Mucosa of stomach (tissue), 1 donor: ENCODE results near the gene EYS.
"Not testable (repeated sequence)": the region's sequence is repeated elsewhere in the genome, so short reads cannot be mapped to it uniquely, and the experiment has no call there.

ENCODE experiments used
- H3K27me3 ChIP-seq: one replicate; pipeline ENCODE4 v1.7.0; 2013; ENCODE audit warnings: mild to moderate bottlenecking, low read length; ENCODE audit not compliant: control insufficient read depth, insufficient read depth
- H3K36me3 ChIP-seq: one replicate; pipeline ENCODE4 v1.7.0; 2013; ENCODE audit warnings: low read length; ENCODE audit not compliant: control insufficient read depth, insufficient read depth
- H3K4me1 ChIP-seq: one replicate; pipeline ENCODE4 v1.7.0; 2013; ENCODE audit warnings: mild to moderate bottlenecking, low read length; ENCODE audit not compliant: control insufficient read depth, insufficient read depth
- H3K4me3 ChIP-seq: one replicate; pipeline ENCODE4 v1.7.0; 2013; ENCODE audit warnings: low read length
- H3K9ac ChIP-seq: one replicate; pipeline ENCODE4 v1.7.0; 2013; ENCODE audit warnings: mild to moderate bottlenecking, low read length, moderate library complexity
- H3K9me3 ChIP-seq: one replicate; pipeline ENCODE4 v1.7.0; 2013; ENCODE audit warnings: mild to moderate bottlenecking, low read length, moderate library complexity; ENCODE audit not compliant: control insufficient read depth
- donor health status: Pancreatic carcinoma.

The EYS gene

GRCh38 chr6:63743691-63744090 lies 1963.3 kb downstream of the EYS start:
- H3K9ac ChIP-seq = no peak overlapping the region
- H3K27me3 ChIP-seq = no peaks in the 10 kb centered on the region
- H3K4me3 ChIP-seq = no peak overlapping the region
- H3K36me3 ChIP-seq = no peaks in the 10 kb centered on the region
- H3K9me3 ChIP-seq = no peaks in the 10 kb centered on the region
- peaks cover 19% of the 10 kb centered on the region for H3K4me1 ChIP-seq

- H3K36me3 ChIP-seq = no peaks in the 10 kb centered on the region
- no peak overlapping the region for H3K9ac ChIP-seq
- H3K27me3 ChIP-seq = no peaks in the 10 kb centered on the region
- peaks cover 19% of the 10 kb centered on the region for H3K4me1 ChIP-seq
- H3K4me3 ChIP-seq = no peak overlapping the region
- H3K9me3 ChIP-seq = no peaks in the 10 kb centered on the region
Measured at GRCh38 chr6:63742060-63742459, 1965.0 kb downstream of the EYS start.

- H3K9me3 ChIP-seq = no peaks in the 10 kb centered on the region
- peaks cover 19% of the 10 kb centered on the region for H3K4me1 ChIP-seq
- no peaks in the 10 kb centered on the region for H3K36me3 ChIP-seq
- no peak overlapping the region for H3K4me3 ChIP-seq
- H3K27me3 ChIP-seq = no peaks in the 10 kb centered on the region
- H3K9ac ChIP-seq = no peak overlapping the region
Measured at GRCh38 chr6:63740709-63741108, 1966.3 kb downstream of the EYS start.

GRCh38 chr6:63739094-63739687 lies 1967.8 kb downstream of the EYS start:
- Histone ChIP-seq H3K4me3 (no peak overlapping the region), H3K36me3 (no peaks in the 10 kb centered on the region)

GRCh38 chr6:63738190-63738589 lies 1968.8 kb downstream of the EYS start:
- not testable (repeated sequence) for H3K36me3 ChIP-seq, H3K9me3 ChIP-seq, H3K4me3 ChIP-seq, H3K27me3 ChIP-seq, H3K9ac ChIP-seq
- peaks cover 19% of the 10 kb centered on the region for H3K4me1 ChIP-seq

More at GRCh38 chr6:63739094-63739687, 1967.8 kb downstream of the EYS start:
- no peaks in the 10 kb centered on the region for H3K9me3 ChIP-seq
- peaks cover 19% of the 10 kb centered on the region for H3K4me1 ChIP-seq
- no peak overlapping the region for H3K9ac ChIP-seq
- H3K27me3 ChIP-seq = no peaks in the 10 kb centered on the region

- no peaks in the 10 kb centered on the region for H3K27me3 ChIP-seq
Measured at GRCh38 chr6:63734923-63735322, 1972.1 kb downstream of the EYS start.

GRCh38 chr6:63732336-63732735 lies 1974.7 kb downstream of the EYS start:
- Histone ChIP-seq H3K9ac (no peak overlapping the region), H3K9me3 (no peaks in the 10 kb centered on the region), H3K4me3 (no peak overlapping the region), H3K36me3 (no peaks in the 10 kb centered on the region), H3K4me1 (no peaks in the 10 kb centered on the region), H3K27me3 (no peaks in the 10 kb centered on the region)

More at GRCh38 chr6:63734923-63735322, 1972.1 kb downstream of the EYS start:
- Histone ChIP-seq H3K36me3 (no peaks in the 10 kb centered on the region), H3K4me1 (peaks cover 8% of the 10 kb centered on the region), H3K4me3 (no peak overlapping the region), H3K9me3 (no peaks in the 10 kb centered on the region), H3K9ac (no peak overlapping the region)

- no peak overlapping the region for H3K4me3 ChIP-seq
- H3K4me1 ChIP-seq = no peaks in the 10 kb centered on the region
- no peaks in the 10 kb centered on the region for H3K36me3 ChIP-seq
- no peak overlapping the region for H3K9ac ChIP-seq
- H3K9me3 ChIP-seq = no peaks in the 10 kb centered on the region
- H3K27me3 ChIP-seq = no peaks in the 10 kb centered on the region
Measured at GRCh38 chr6:63731930-63732329, 1975.1 kb downstream of the EYS start.

- Histone ChIP-seq H3K27me3 (no peaks in the 10 kb centered on the region), H3K9me3 (no peaks in the 10 kb centered on the region), H3K9ac (no peak overlapping the region), H3K4me3 (no peak overlapping the region), H3K4me1 (no peaks in the 10 kb centered on the region), H3K36me3 (no peaks in the 10 kb centered on the region)
Measured at GRCh38 chr6:63730311-63730710, 1976.7 kb downstream of the EYS start.

GRCh38 chr6:63724721-63725120 lies 1982.3 kb downstream of the EYS start:
- Histone ChIP-seq H3K27me3 (no peaks in the 10 kb centered on the region), H3K36me3 (no peaks in the 10 kb centered on the region), H3K9ac (no peak overlapping the region), H3K9me3 (no peaks in the 10 kb centered on the region), H3K4me1 (no peaks in the 10 kb centered on the region), H3K4me3 (no peak overlapping the region)

GRCh38 chr6:63721181-63721580 lies 1985.8 kb downstream of the EYS start:
- no peaks in the 10 kb centered on the region for H3K27me3 ChIP-seq
- H3K36me3 ChIP-seq = no peaks in the 10 kb centered on the region
- H3K9ac ChIP-seq = no peak overlapping the region
- H3K4me3 ChIP-seq = no peak overlapping the region
- H3K4me1 ChIP-seq = no peaks in the 10 kb centered on the region
- H3K9me3 ChIP-seq = no peaks in the 10 kb centered on the region

GRCh38 chr6:63716169-63716568 lies 1990.9 kb downstream of the EYS start:
- Histone ChIP-seq H3K9me3 (no peaks in the 10 kb centered on the region), H3K9ac (no peak overlapping the region), H3K4me1 (no peaks in the 10 kb centered on the region), H3K36me3 (peaks cover 16% of the 10 kb centered on the region), H3K4me3 (no peak overlapping the region), H3K27me3 (no peaks in the 10 kb centered on the region)

GRCh38 chr6:63714091-63714490 lies 1992.9 kb downstream of the EYS start:
- Histone ChIP-seq H3K4me3 (no peak overlapping the region), H3K4me1 (no peaks in the 10 kb centered on the region), H3K36me3 (peaks cover 16% of the 10 kb centered on the region), H3K27me3 (no peaks in the 10 kb centered on the region), H3K9ac (no peak overlapping the region), H3K9me3 (no peaks in the 10 kb centered on the region)
